ENCODE data around the gene IRF9. TPM values are rescaled to one million over a fixed set of nuclear protein-coding genes. Genes with fewer than 3 reads are reported as not detected.
A peak's percentile ranks its signal among the peaks of the same experiment; 100 is the strongest.

The IRF9 gene
- total RNA-seq, 4 donors from 2014 or later, result 6.5 to 36.7 (median 11.9) TPM

DNA sequence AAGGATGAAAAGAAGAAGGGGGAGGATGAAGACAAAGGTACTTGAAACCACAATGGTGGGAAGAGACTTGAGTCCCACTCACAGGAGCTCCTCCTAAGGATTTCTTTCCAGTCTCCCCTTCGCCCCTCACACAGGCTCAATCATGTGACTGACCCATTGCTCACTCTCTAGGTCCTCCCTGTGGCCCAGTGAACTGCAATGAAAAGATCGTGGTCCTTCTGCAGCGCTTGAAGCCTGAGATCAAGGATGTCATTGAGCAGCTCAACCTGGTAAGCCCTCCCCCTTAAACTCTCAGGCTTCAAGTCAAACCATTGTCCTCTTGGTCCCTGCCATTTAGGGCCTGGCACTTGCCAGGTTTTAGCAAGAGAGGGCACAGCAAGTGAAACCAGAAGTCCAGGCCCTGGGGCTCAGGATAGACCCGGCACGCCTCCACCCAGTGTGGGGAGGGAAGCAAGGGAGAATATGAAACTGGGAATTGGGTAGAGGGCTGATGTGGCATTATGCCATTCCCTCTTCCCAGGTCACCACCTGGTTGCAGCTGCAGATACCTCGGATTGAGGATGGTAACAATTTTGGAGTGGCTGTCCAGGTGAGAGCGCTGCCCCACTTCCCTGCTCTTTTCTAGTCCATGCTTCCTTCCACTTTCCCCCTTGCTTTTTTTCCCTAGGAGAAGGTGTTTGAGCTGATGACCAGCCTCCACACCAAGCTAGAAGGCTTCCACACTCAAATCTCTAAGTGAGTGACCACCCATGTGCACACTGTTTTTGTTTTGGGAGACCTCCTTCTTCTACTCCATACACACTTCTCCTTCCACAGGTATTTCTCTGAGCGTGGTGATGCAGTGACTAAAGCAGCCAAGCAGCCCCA, 23.3 kb upstream of the IRF9 start:
- intact Hi-C loops (cut with DNase I; ENCODE audit: low total_unique reads) (no loop called here), in situ Hi-C loops (cut with MboI; ENCODE audit: low sequenced_read_pairs in 4 of 4) (loop anchor here in 1 of 4 donors (25.0 kb wide), 1 partner anchor 825 kb away; the partner anchor contains the start of genes BCL2L2, PABPN1 and PPP1R3E)
- TF ChIP-seq, protein P1, sequence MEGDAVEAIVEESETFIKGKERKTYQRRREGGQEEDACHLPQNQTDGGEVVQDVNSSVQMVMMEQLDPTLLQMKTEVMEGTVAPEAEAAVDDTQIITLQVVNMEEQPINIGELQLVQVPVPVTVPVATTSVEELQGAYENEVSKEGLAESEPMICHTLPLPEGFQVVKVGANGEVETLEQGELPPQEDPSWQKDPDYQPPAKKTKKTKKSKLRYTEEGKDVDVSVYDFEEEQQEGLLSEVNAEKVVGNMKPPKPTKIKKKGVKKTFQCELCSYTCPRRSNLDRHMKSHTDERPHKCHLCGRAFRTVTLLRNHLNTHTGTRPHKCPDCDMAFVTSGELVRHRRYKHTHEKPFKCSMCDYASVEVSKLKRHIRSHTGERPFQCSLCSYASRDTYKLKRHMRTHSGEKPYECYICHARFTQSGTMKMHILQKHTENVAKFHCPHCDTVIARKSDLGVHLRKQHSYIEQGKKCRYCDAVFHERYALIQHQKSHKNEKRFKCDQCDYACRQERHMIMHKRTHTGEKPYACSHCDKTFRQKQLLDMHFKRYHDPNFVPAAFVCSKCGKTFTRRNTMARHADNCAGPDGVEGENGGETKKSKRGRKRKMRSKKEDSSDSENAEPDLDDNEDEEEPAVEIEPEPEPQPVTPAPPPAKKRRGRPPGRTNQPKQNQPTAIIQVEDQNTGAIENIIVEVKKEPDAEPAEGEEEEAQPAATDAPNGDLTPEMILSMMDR (IDR thresholded peaks at IDR 0.05 in 4 of 5, conservative IDR thresholded peaks at IDR 0.05 in 1 of 5), result no peak
- Histone ChIP-seq H3K9me3 (no peaks in the 10 kb centered on the region), H3K27ac (peak overlapping the region; percentile 92 to 99 (median 96)), H3K27me3 (no peaks in the 10 kb centered on the region), H3K36me3 (peaks cover 0 to 18% of the 10 kb centered on the region in 2 donors), H3K4me3 (no peak overlapping the region), H3K4me1 (peaks cover 38 to 56% of the 10 kb centered on the region in 2 donors)
- no peak for DNase-seq
- no peak for ATAC-seq

DNA sequence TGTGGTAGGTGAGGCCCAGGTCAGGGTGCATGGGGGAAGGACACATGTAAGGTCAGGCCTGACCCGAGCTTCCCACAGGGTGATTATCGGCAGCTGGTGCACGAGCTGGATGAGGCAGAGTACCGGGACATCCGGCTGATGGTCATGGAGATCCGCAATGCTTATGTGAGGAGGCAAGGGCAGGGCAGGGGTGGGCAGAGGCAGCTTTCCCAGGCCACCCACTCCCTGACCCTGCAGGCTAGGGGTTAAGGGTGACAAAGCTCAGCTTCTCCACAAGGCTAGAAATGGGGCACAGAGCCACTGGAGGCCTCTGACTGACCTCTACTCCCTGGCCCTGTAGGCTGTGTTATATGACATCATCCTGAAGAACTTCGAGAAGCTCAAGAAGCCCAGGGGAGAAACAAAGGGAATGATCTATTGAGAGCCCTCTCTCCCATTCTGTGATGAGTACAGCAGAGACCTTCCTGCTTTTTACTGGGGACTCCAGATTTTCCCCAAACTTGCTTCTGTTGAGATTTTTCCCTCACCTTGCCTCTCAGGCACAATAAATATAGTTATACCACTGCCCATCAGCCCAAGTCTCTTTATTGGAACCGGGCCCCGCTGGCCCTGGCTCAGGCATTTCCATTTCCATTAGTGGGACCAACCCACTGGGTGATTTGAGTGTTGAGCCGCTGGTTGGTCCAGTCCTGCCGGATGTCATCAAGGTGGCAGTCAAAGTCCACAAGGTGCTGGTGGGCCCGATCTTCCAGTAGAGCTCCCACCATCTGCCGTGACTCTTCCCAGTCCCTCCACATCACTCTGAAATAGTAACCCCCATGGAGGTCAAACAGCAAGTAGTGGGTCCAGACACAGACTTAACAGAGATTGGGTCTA, 22.4 kb upstream of the IRF9 start:
- H3K4me1 ChIP-seq, result peaks cover 35 to 51% of the 10 kb centered on the region in 2 donors
- ATAC-seq (no peak), DNase-seq (no peak)
- no peaks in the 10 kb centered on the region for H3K27me3 ChIP-seq
- no peak overlapping the region for H3K4me3 ChIP-seq
- peak overlapping the region; percentile 95 to 99 (median 98) for H3K27ac ChIP-seq
- peaks cover 0 to 20% of the 10 kb centered on the region in 2 donors for H3K36me3 ChIP-seq
- no peaks in the 10 kb centered on the region for H3K9me3 ChIP-seq
- no peak for TF ChIP-seq POLR2A (IDR thresholded peaks at IDR 0.05)
- TF ChIP-seq, protein P1 (IDR thresholded peaks at IDR 0.05 in 4 of 5, conservative IDR thresholded peaks at IDR 0.05 in 1 of 5), result no peak
- in situ Hi-C loops (cut with MboI; ENCODE audit: low sequenced_read_pairs in 4 of 4), result loop anchor here in 1 of 4 donors (25.0 kb wide), 1 partner anchor 826 kb away; the partner anchor contains the start of genes BCL2L2, PABPN1 and PPP1R3E
- intact Hi-C loops (cut with DNase I; ENCODE audit: low total_unique reads), result no loop called here

DNA sequence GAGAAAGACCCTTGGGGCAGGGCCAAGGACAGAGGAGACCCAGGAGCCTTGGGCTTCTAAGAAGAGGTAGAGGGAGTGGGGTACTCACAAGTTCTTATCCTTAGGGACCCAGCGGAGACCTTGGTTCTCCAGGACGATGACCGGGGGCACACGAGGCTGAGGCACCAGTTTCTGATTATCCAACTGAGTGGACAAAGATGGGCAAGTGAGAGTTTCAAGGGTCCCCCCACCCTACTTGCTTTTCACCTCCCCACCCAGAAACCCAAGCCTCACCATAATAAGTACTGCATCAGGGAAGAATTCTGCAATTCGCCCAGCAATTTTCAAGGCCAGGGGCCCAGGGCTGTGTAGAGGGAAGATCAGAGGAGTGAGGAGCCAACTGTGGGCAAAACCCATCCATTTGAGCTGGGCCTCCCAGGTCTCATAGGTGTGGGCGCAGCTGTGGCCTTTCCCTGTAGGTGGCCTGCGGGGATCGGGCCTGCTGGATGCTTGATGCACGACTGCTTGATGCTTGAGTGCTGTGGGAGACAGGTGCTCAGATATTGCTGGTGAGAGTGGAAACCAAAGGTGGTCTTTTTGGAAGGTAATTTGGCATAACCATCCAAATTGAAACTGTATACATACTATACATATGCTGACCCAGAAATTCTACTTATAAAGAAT, 21.7 kb upstream of the IRF9 start:
- TF ChIP-seq, protein P1 (IDR thresholded peaks at IDR 0.05 in 4 of 5, conservative IDR thresholded peaks at IDR 0.05 in 1 of 5), result no peak
- no peak for TF ChIP-seq POLR2A (IDR thresholded peaks at IDR 0.05)
- ATAC-seq (no peak), DNase-seq (no peak)
- Histone ChIP-seq H3K27ac (peak overlapping the region; percentile 95 to 99 (median 98)), H3K4me3 (peak overlapping the region in 1 of 4 donors; percentile 75), H3K9me3 (no peaks in the 10 kb centered on the region), H3K27me3 (no peaks in the 10 kb centered on the region), H3K4me1 (peaks cover 35 to 51% of the 10 kb centered on the region in 2 donors), H3K36me3 (peaks cover 0 to 27% of the 10 kb centered on the region in 2 donors)
- in situ Hi-C loops (cut with MboI; ENCODE audit: low sequenced_read_pairs in 4 of 4) (loop anchor here in 1 of 4 donors (25.0 kb wide), 1 partner anchor 827 kb away; the partner anchor contains the start of genes BCL2L2, PABPN1 and PPP1R3E), intact Hi-C loops (cut with DNase I; ENCODE audit: low total_unique reads) (no loop called here)
